GM12878 (cell line): ENCODE measurements around the gene PLXNA4. TPM values are rescaled to one million over a fixed set of nuclear protein-coding genes. Genes with fewer than 3 reads are reported as not detected.

Experiments
- ATAC-seq: fragments of 200-7000 bp; cut with Tn5 transposase; 3 replicates; pipeline ENCODE4 v1.9.1; 2020; ENCODE audit warnings: mild to moderate bottlenecking, moderate library complexity
- BruUV-seq: library from RNA; stranded (reverse); fragments of 400-500 nt; replicated peaks from 2 replicates; lab custom pipeline; 2021; lab: Mats Ljungman, UMichigan
- CTCF ChIA-PET: fragments of 300-600 bp; sonication (Branson Sonifier 250); formaldehyde crosslinking; extraction: SDS; loops from one replicate; lab custom pipeline; 2021; ENCODE audit warnings: inconsistent platforms; lab: Yijun Ruan, JAX
- POLR2A ChIA-PET: fragments of 350-600 bp; formaldehyde crosslinking; extraction: SDS; loops from one replicate; lab custom pipeline; 2021; ENCODE audit warnings: inconsistent platforms; lab: Charles Lee
- RAD21 ChIA-PET: fragments of 300-600 bp; sonication (Branson Sonifier 250); formaldehyde crosslinking; loops from one replicate; lab custom pipeline; 2023; ENCODE audit warnings: antibody characterized with exemption; ENCODE audit not compliant: unreplicated experiment; lab: Charles Lee
- SMC1A ChIA-PET: fragments of 300-600 bp; sonication (Branson Sonifier 250); formaldehyde crosslinking; loops from one replicate; lab custom pipeline; 2023; ENCODE audit not compliant: unreplicated experiment, uncharacterized antibody; lab: Charles Lee
- DNase-seq: peaks from one replicate; pipeline ENCODE4 v3.0.0-alpha.2; 2011; ENCODE audit warnings: low read depth, low spot score
- FAIRE-seq: peaks from 3 replicates; lab custom pipeline; 2011; peaks lifted over from hg19 to GRCh38; lab: Jason Lieb, UNC
- H2AFZ ChIP-seq: 2 replicates; pipeline ENCODE4 v1.6.0; 2011; ENCODE audit warnings: low read depth, low read length, control low read depth; ENCODE audit not compliant: control insufficient read depth
- H3K27ac ChIP-seq: 2 replicates; pipeline ENCODE4 v1.5.1; 2011; ENCODE audit warnings: control low read depth; ENCODE audit not compliant: control insufficient read depth, insufficient read depth
- H3K27me3 ChIP-seq, 2 experiments: replicated peaks in 1 of 2; 2 replicates each; pipeline versions ENCODE4 v1.6.0 to v1.6.1; 2011; ENCODE audit warnings: low read length in 1 of 2; ENCODE audit not compliant: control insufficient read depth in 2 of 2, insufficient read depth in 2 of 2
- H3K36me3 ChIP-seq, 2 experiments: 2 replicates each; pipeline ENCODE4 v1.5.1; 2011; ENCODE audit warnings: low read length in 1 of 2; ENCODE audit not compliant: control insufficient read depth in 2 of 2, insufficient read depth in 2 of 2
- H3K4me1 ChIP-seq: 2 replicates; pipeline ENCODE4 v1.6.1; 2011; ENCODE audit warnings: mild to moderate bottlenecking, low read length, moderate library complexity, mixed read lengths; ENCODE audit not compliant: control insufficient read depth, insufficient read depth
- H3K4me2 ChIP-seq: 2 replicates; pipeline ENCODE4 v1.6.0; 2011; ENCODE audit warnings: control low read depth; ENCODE audit not compliant: control insufficient read depth, insufficient read depth
- H3K4me3 ChIP-seq: fragments of 200-600 bp; sonication (generic); 2 replicates; pipeline ENCODE4 v1.5.1; 2016
- H3K79me2 ChIP-seq: 2 replicates; pipeline ENCODE4 v1.6.0; 2011; ENCODE audit warnings: low read length; ENCODE audit not compliant: control insufficient read depth, insufficient read depth
- H3K9ac ChIP-seq: 2 replicates; pipeline ENCODE4 v1.8.0; 2011; ENCODE audit warnings: low read length, control low read depth, mixed read lengths; ENCODE audit not compliant: control insufficient read depth, insufficient read depth
- H3K9me3 ChIP-seq: replicated peaks from 3 replicates; pipeline ENCODE4 v1.5.1; 2011; ENCODE audit warnings: mild to moderate bottlenecking, low read length; ENCODE audit not compliant: control insufficient read depth, insufficient read depth
- H4K20me1 ChIP-seq: 2 replicates; pipeline ENCODE4 v1.6.0; 2011; ENCODE audit not compliant: control insufficient read depth, insufficient read depth
- CEBPB ChIP-seq, 2 experiments: fragments of 150-350 bp in 1 of 2; IDR thresholded peaks; 2 replicates each; pipeline ENCODE4 v1.6.1; 2012 to 2014; ENCODE audit warnings: low read depth in 2 of 2, low read length in 2 of 2, borderline replicate concordance in 1 of 2, inconsistent platforms in 1 of 2
- CREM ChIP-seq: IDR thresholded peaks from 2 replicates; pipeline ENCODE4 v1.6.1; 2014; ENCODE audit warnings: antibody characterized with exemption, low read depth
- ETV6 ChIP-seq, 2 experiments: fragments of 450-650 bp in 1 of 2; IDR thresholded peaks in 1 of 2; conservative IDR thresholded peaks in 1 of 2; 2 replicates each; pipeline ENCODE4 v1.6.1; 2014; ENCODE audit warnings: antibody characterized with exemption in 1 of 2, borderline replicate concordance in 1 of 2, low read depth in 1 of 2, mild to moderate bottlenecking in 1 of 2, moderate library complexity in 1 of 2
- FOXM1 ChIP-seq: IDR thresholded peaks from 2 replicates; pipeline ENCODE4 v1.6.1; 2012; ENCODE audit warnings: low read depth, mild to moderate bottlenecking, inconsistent platforms, low read length, moderate library complexity
- GABPA ChIP-seq: IDR thresholded peaks from 2 replicates; pipeline ENCODE4 v1.6.1; 2014; ENCODE audit warnings: antibody characterized with exemption, low read depth, mild to moderate bottlenecking, inconsistent platforms
- HDGF ChIP-seq: fragments of 450-650 bp; IDR thresholded peaks from 2 replicates; pipeline ENCODE4 v1.6.1; 2016; ENCODE audit warnings: antibody characterized with exemption
- IKZF2 ChIP-seq, 2 experiments: fragments of 450-650 bp; IDR thresholded peaks; 2 replicates each; pipeline ENCODE4 v1.6.1; 2017; ENCODE audit warnings: mild to moderate bottlenecking in 2 of 2, moderate library complexity in 2 of 2
- IRF4 ChIP-seq: IDR thresholded peaks from 2 replicates; pipeline ENCODE4 v1.6.1; 2011; ENCODE audit warnings: low read depth, low read length
- MEF2B ChIP-seq: fragments of 450-650 bp; IDR thresholded peaks from 2 replicates; pipeline ENCODE4 v1.6.1; 2018; ENCODE audit warnings: mild to moderate bottlenecking, moderate library complexity; ENCODE audit not compliant: partially characterized antibody, poor library complexity, severe bottlenecking
- MYB ChIP-seq: fragments of 150-350 bp; IDR thresholded peaks from 2 replicates; pipeline ENCODE4 v1.6.1; 2014; ENCODE audit warnings: mild to moderate bottlenecking, low read depth, low read length, borderline replicate concordance
- NR2F1 ChIP-seq: fragments of 450-650 bp; conservative IDR thresholded peaks from 2 replicates; pipeline ENCODE4 v1.6.1; 2017; ENCODE audit warnings: mild to moderate bottlenecking
- PAX8 ChIP-seq: fragments of 450-650 bp; IDR thresholded peaks from 2 replicates; pipeline ENCODE4 v1.6.1; 2017; ENCODE audit warnings: mild to moderate bottlenecking, moderate library complexity
- RAD21 ChIP-seq: IDR thresholded peaks from 2 replicates; pipeline ENCODE4 v1.6.1; 2011; ENCODE audit warnings: mild to moderate bottlenecking, low read depth, low read length, moderate library complexity; ENCODE audit not compliant: insufficient read depth
- RBBP5 ChIP-seq: fragments of 200-600 bp; sonication (generic); conservative IDR thresholded peaks from 2 replicates; pipeline ENCODE4 v1.6.1; 2016
- SMARCA5 ChIP-seq: fragments of 450-650 bp; IDR thresholded peaks from 2 replicates; pipeline ENCODE4 v1.6.1; 2017; ENCODE audit warnings: mild to moderate bottlenecking
- STAT1 ChIP-seq: fragments of 450-650 bp; conservative IDR thresholded peaks from 2 replicates; pipeline ENCODE4 v1.6.1; 2014; ENCODE audit warnings: antibody characterized with exemption, mild to moderate bottlenecking
- STAT3 ChIP-seq: IDR thresholded peaks from 2 replicates; pipeline ENCODE4 v1.6.1; 2011; ENCODE audit warnings: low read depth, low read length, improper control_type of control experiment
- ZBTB11 ChIP-seq: fragments of 450-650 bp; formaldehyde crosslinking; IDR thresholded peaks from 2 replicates; pipeline ENCODE4 v1.5.0; 2022; ENCODE audit warnings: mild to moderate bottlenecking, missing genetic modification characterization
- ZNF592 ChIP-seq: fragments of 450-650 bp; IDR thresholded peaks from 2 replicates; pipeline ENCODE4 v1.6.1; 2017; ENCODE audit warnings: mild to moderate bottlenecking, moderate library complexity
- ZSCAN29 ChIP-seq: fragments of 450-650 bp; IDR thresholded peaks from 2 replicates; pipeline ENCODE4 v1.6.1; 2017; ENCODE audit warnings: mild to moderate bottlenecking, moderate library complexity
- WGBS: methylation state at CpG from one replicate; pipeline ENCODE4 v1.1.6; 2016; ENCODE audit warnings: low lambda C conversion rate; ENCODE audit not compliant: insufficient replicate concordance, insufficient coverage; ENCODE audit errors: missing lambda C conversion rate; 5-methylcytosine and 5-hydroxymethylcytosine counted together
- in situ Hi-C: fragments of 300-500 bp; cut with MboI; formaldehyde crosslinking; loops from 9 replicates; pipeline ENCODE4 v1.14.3; 2018; ENCODE audit warnings: mixed read lengths
- intact Hi-C: fragments of 100-400 bp; cut with micrococcal nuclease; formaldehyde crosslinking; loops from one replicate; pipeline ENCODE4 v1.14.2; 2022; ENCODE audit not compliant: unreplicated experiment
- polyA plus RNA-seq, 11 experiments: library from polyadenylated mRNA; depleted of rRNA in 4 of 11; unstranded in 6 of 11; stranded (reverse) in 5 of 11; fragments of >200 nt; fragmentation: Nextera tagmentation in 4 of 11; fragmentation: Illumina TruSeq in 1 of 11; extraction: Ambion mirVana in 4 of 11; extraction: Trizol in 1 of 11; gene quantifications; 1 replicate in 1 of 11; 2 replicates in 10 of 11; pipeline versions ENCODE4 v1.2.1 to v1.2.3, GENCODE V29; 2011 to 2016; ENCODE audit warnings: inconsistent platforms in 2 of 11, missing spikeins in 2 of 11, low read depth in 1 of 11
- total RNA-seq, 4 experiments: library from RNA; depleted of rRNA in 3 of 4; stranded (reverse); fragments of >200 nt in 3 of 4; fragmentation: Illumina TruSeq in 1 of 4; extraction: Trizol in 1 of 4; gene quantifications; 2 replicates each; pipeline versions ENCODE4 v1.2.1 to v1.2.3, GENCODE V29; 2013 to 2021

The PLXNA4 gene
- total and polyA plus RNA-seq, 10 of the 15 experiments (the other 5 are each of a cell fraction or from before 2014, with no cell fraction given), result 0.03 TPM; not detected in 9

- no peak for FAIRE-seq
- Histone ChIP-seq H3K27me3 (no peaks in the 10 kb centered on the region), H3K9me3 (no peaks in the 10 kb centered on the region), H3K4me2 (no peak overlapping the region), H3K27ac (no peak overlapping the region), H4K20me1 (no peaks in the 10 kb centered on the region), H2AFZ (no peak overlapping the region), H3K4me1 (no peaks in the 10 kb centered on the region), H3K9ac (no peak overlapping the region), H3K79me2 (no peaks in the 10 kb centered on the region), H3K36me3 (no peaks in the 10 kb centered on the region), H3K4me3 (no peak overlapping the region)
- ChIA-PET CTCF (no interaction called here), POLR2A (no interaction called here), RAD21 (no interaction called here), SMC1A (no interaction called here)
- TF ChIP-seq STAT3 (no peak), HDGF (no peak), ZNF592 (no peak), MYB (no peak), MEF2B (no peak), RBBP5 (no peak), FOXM1 (no peak), PAX8 (no peak), STAT1 (no peak), IRF4 (no peak), SMARCA5 (no peak), GABPA (no peak), ZBTB11 (no peak), ZSCAN29 (no peak), CREM (no peak), IKZF2 (IDR thresholded peaks at IDR 0.05) (no peak), NR2F1 (no peak), RAD21 (no peak), ETV6 (conservative IDR thresholded peaks at IDR 0.05 in 1 of 2, IDR thresholded peaks at IDR 0.05 in 1 of 2; ENCODE audit: borderline replicate concordance in 1 of 2, low read depth in 1 of 2) (no peak), CEBPB (IDR thresholded peaks at IDR 0.05; ENCODE audit: borderline replicate concordance in 1 of 2, low read depth in 2 of 2, low read length in 2 of 2) (no peak)
- no peak for ATAC-seq
- no TSS peak for BruUV-seq
- in situ Hi-C loops, result no loop called here
- no peak for DNase-seq
- intact Hi-C loops, result no loop called here
- WGBS, result 30% methylated on average over 8 of the region's 8 CpGs
Measured at GRCh38 chr7:132135746-132136385, 440.4 kb downstream of the PLXNA4 start.
